Endothelial cell of umbilical vein (primary cell): ENCODE data around the gene ERCC1. TPM values are rescaled to one million over a fixed set of nuclear protein-coding genes. Genes with fewer than 3 reads are reported as not detected.

ENCODE experiments used
- BruUV-seq: library from RNA; stranded (reverse); fragments of 400-500 nt; replicated peaks from 2 replicates; lab custom pipeline; 2021; lab: Mats Ljungman, UMichigan
- CTCF ChIA-PET: fragments of 300-600, 350-600 bp; sonication (Branson Sonifier 250); formaldehyde crosslinking; loops from one replicate; lab custom pipeline; 2021; ENCODE audit warnings: antibody characterized with exemption, inconsistent platforms; lab: Charles Lee
- POLR2A ChIA-PET: fragments of 300-600, 350-600 bp; sonication (Branson Sonifier 250); formaldehyde crosslinking; loops from one replicate; lab custom pipeline; 2021; ENCODE audit warnings: antibody characterized with exemption, inconsistent platforms; lab: Charles Lee
- DNase-seq: peaks from one replicate; pipeline ENCODE4 v3.0.0-alpha.2; 2011; ENCODE audit warnings: low read depth, low spot score
- FAIRE-seq: peaks from 2 replicates; lab custom pipeline; 2011; peaks lifted over from hg19 to GRCh38; lab: Jason Lieb, UNC
- H2AFZ ChIP-seq: 2 replicates; pipeline ENCODE4 v1.6.0; 2012; ENCODE audit warnings: low read depth, low read length, control low read depth, inconsistent platforms
- H3K27ac ChIP-seq: 2 replicates; pipeline ENCODE4 v1.5.1; 2011; ENCODE audit warnings: low read depth, mild to moderate bottlenecking, control low read depth, low read length, moderate library complexity; ENCODE audit not compliant: insufficient read depth
- H3K27me3 ChIP-seq, 2 experiments: 2 replicates each; pipeline versions ENCODE4 v1.6.0 to v1.6.1; 2011; ENCODE audit warnings: low read length in 2 of 2, mixed read lengths in 1 of 2; ENCODE audit not compliant: control insufficient read depth in 2 of 2, insufficient read depth in 2 of 2
- H3K36me3 ChIP-seq, 2 experiments: 2 replicates in 1 of 2; 3 replicates in 1 of 2; pipeline ENCODE4 v1.5.1; 2011; ENCODE audit warnings: low read length in 2 of 2, mild to moderate bottlenecking in 1 of 2, moderate library complexity in 1 of 2; ENCODE audit not compliant: control insufficient read depth in 2 of 2, insufficient read depth in 2 of 2; ENCODE audit errors: extremely low read depth in 1 of 2
- H3K4me1 ChIP-seq: 3 replicates; pipeline ENCODE4 v1.5.1; 2011; ENCODE audit warnings: mild to moderate bottlenecking, low read length; ENCODE audit not compliant: control insufficient read depth, insufficient read depth; ENCODE audit errors: extremely low read depth
- H3K4me2 ChIP-seq: 2 replicates; pipeline ENCODE4 v1.6.1; 2011; ENCODE audit warnings: low read length, control low read depth, mixed read lengths; ENCODE audit not compliant: insufficient read depth
- H3K4me3 ChIP-seq, 3 experiments: fragments of 200-600 bp in 1 of 3; sonication (generic), shearing (Covaris generic) in 1 of 3; replicated peaks in 1 of 3; 2 replicates each; pipeline ENCODE4 v1.5.1; 2011 to 2016; ENCODE audit warnings: control low read depth in 3 of 3, low read length in 3 of 3, mild to moderate bottlenecking in 2 of 3, inconsistent platforms in 1 of 3, low read depth in 1 of 3, moderate library complexity in 1 of 3; ENCODE audit not compliant: insufficient read depth in 1 of 3
- H3K79me2 ChIP-seq: 2 replicates; pipeline ENCODE4 v1.6.0; 2012; ENCODE audit warnings: low read length, inconsistent platforms; ENCODE audit not compliant: control insufficient read depth, insufficient read depth
- H3K9ac ChIP-seq: replicated peaks from 2 replicates; pipeline ENCODE3; 2011; ENCODE audit warnings: low read length, control low read depth; ENCODE audit not compliant: insufficient read depth; ENCODE audit errors: extremely low read depth
- H3K9me1 ChIP-seq: replicated peaks from 3 replicates; pipeline ENCODE4 v1.6.0; 2011; ENCODE audit warnings: mild to moderate bottlenecking, low read length; ENCODE audit not compliant: control insufficient read depth, insufficient read depth; ENCODE audit errors: extremely low read depth
- H3K9me3 ChIP-seq: replicated peaks from 2 replicates; pipeline ENCODE4 v1.5.1; 2012; ENCODE audit warnings: low read length, inconsistent platforms; ENCODE audit not compliant: control insufficient read depth, insufficient read depth
- H4K20me1 ChIP-seq: replicated peaks from 2 replicates; pipeline ENCODE3; 2011; ENCODE audit warnings: mild to moderate bottlenecking, low read length; ENCODE audit not compliant: control insufficient read depth, insufficient read depth; ENCODE audit errors: extremely low read depth
- CTCF ChIP-seq, 2 donors: IDR thresholded peaks; 1 replicate in 1 of 2; 2 replicates in 1 of 2; pipeline ENCODE4 v1.5.1; 2011; ENCODE audit warnings: low read length in 2 of 2, mild to moderate bottlenecking in 2 of 2, moderate library complexity in 2 of 2, control low read depth in 1 of 2, inconsistent platforms in 1 of 2, low read depth in 1 of 2; ENCODE audit not compliant: insufficient read depth in 1 of 2; ENCODE audit errors: extremely low read depth in 1 of 2
- EZH2 ChIP-seq: IDR thresholded peaks from 2 replicates; pipeline ENCODE4 v1.6.1; 2012; ENCODE audit warnings: borderline replicate concordance, low read depth, mild to moderate bottlenecking, moderate library complexity, low read length, inconsistent platforms; ENCODE audit not compliant: severe bottlenecking
- FOS ChIP-seq: IDR thresholded peaks from 2 replicates; pipeline ENCODE4 v1.6.1; 2011; ENCODE audit warnings: mild to moderate bottlenecking, low read length, moderate library complexity, borderline replicate concordance; ENCODE audit not compliant: insufficient read depth
- GATA2 ChIP-seq: IDR thresholded peaks from 2 replicates; pipeline ENCODE4 v1.7.0; 2011; ENCODE audit warnings: low read depth, mild to moderate bottlenecking, moderate library complexity, mixed read lengths, low read length; ENCODE audit not compliant: insufficient read length, insufficient read depth
- JUN ChIP-seq: IDR thresholded peaks from 2 replicates; pipeline ENCODE4 v1.6.1; 2011; ENCODE audit warnings: borderline replicate concordance, low read depth; ENCODE audit not compliant: insufficient read length, insufficient read depth
- MAX ChIP-seq: IDR thresholded peaks from 2 replicates; pipeline ENCODE4 v1.6.1; 2011; ENCODE audit not compliant: insufficient read depth, insufficient read length
- MYC ChIP-seq: IDR thresholded peaks from one replicate; pipeline ENCODE4 v1.6.1; 2011; ENCODE audit warnings: mild to moderate bottlenecking, low read depth, low read length
- POLR2A ChIP-seq: IDR thresholded peaks from 2 replicates; pipeline ENCODE4 v1.6.1; 2012; ENCODE audit warnings: low read depth, mild to moderate bottlenecking, control low read depth, low read length
- POLR2AphosphoS5 ChIP-seq: IDR thresholded peaks from 2 replicates; pipeline ENCODE4 v1.6.1; 2012; ENCODE audit warnings: low read depth, mild to moderate bottlenecking, control low read depth, low read length, moderate library complexity; ENCODE audit not compliant: insufficient read depth
- dilution Hi-C: fragments of 300-500 bp; cut with MboI; formaldehyde crosslinking; loops from one replicate; pipeline ENCODE4 v1.15.0; 2019; ENCODE audit warnings: low sequenced_read_pairs; ENCODE audit not compliant: extremely low pct_ligation_motif_present
- intact Hi-C: fragments of 100-400 bp; cut with micrococcal nuclease; formaldehyde crosslinking; loops from one replicate; pipeline ENCODE4 v1.10.0; 2022
- polyA plus RNA-seq, 4 experiments: library from polyadenylated mRNA; depleted of rRNA in 3 of 4; stranded (reverse) in 3 of 4; unstranded in 1 of 4; fragments of >200 nt; gene quantifications; 2 replicates each; pipeline versions ENCODE4 v1.2.1 to v1.2.3, GENCODE V29; 2011 to 2012; ENCODE audit warnings: missing spikeins in 1 of 4
- total RNA-seq: library from RNA; stranded (reverse); gene quantifications from 2 replicates; pipeline ENCODE4 v1.2.3, GENCODE V29; 2021

Gene ERCC1
- total and polyA plus RNA-seq, 2 donors (not counting 3 experiments of a cell fraction or from before 2014, with no cell fraction given) = 81.8 to 126 TPM

- Histone ChIP-seq H2AFZ (no peak overlapping the region), H3K4me2 (no peak overlapping the region), H3K4me3 (no peak overlapping the region), H3K27ac (no peak overlapping the region), H3K36me3 (peaks cover 0 to 9% of the 10 kb centered on the region in 2 experiments), H3K9me3 (no peaks in the 10 kb centered on the region), H3K4me1 (peaks cover 7% of the 10 kb centered on the region), H3K27me3 (no peaks in the 10 kb centered on the region), H4K20me1 (no peaks in the 10 kb centered on the region), H3K79me2 (peaks cover 33% of the 10 kb centered on the region), H3K9me1 (no peaks in the 10 kb centered on the region), H3K9ac (no peak overlapping the region)
- ChIA-PET POLR2A (no interaction called here), CTCF (interaction anchor here (0.8 to 2.1 kb wide), 2 partner anchors 30 to 70 kb away, joined by 3 to 10 read pairs; no protein-coding TSS in a partner anchor)
- TF ChIP-seq CTCF (IDR thresholded peaks at IDR 0.05; ENCODE audit: extremely low read depth in 1 of 2, insufficient read depth in 1 of 2, low read depth in 1 of 2, low read length in 2 of 2) = no peak
- TF ChIP-seq EZH2 = no peak
- no peak for TF ChIP-seq POLR2AphosphoS5
- TF ChIP-seq JUN = no peak
- TF ChIP-seq GATA2 = no peak
- TF ChIP-seq POLR2A = no peak
- no peak for TF ChIP-seq MYC
- no peak for TF ChIP-seq MAX
- TF ChIP-seq FOS = no peak
- intact Hi-C loops (no loop called here), dilution Hi-C loops (no loop called here)
- no TSS peak for BruUV-seq
- FAIRE-seq (no peak), DNase-seq (no peak)
Observed at GRCh38 chr19:45408830-45409556, 14.7 kb downstream of the ERCC1 start.
